PC-9 (cell line): ENCODE data around the gene DNAJC16. TPM values are rescaled to one million over a fixed set of nuclear protein-coding genes. Genes with fewer than 3 reads are reported as not detected.

Experiments
- BruUV-seq: library from RNA; stranded (reverse); fragments of 400-500 nt; replicated peaks from 2 replicates; lab custom pipeline; 2021; lab: Mats Ljungman, UMichigan
- CTCF ChIA-PET: fragments of 300-600 bp; sonication (Branson Sonifier 250); formaldehyde crosslinking; loops from one replicate; lab custom pipeline; 2022; ENCODE audit warnings: antibody characterized with exemption; lab: Charles Lee
- POLR2A ChIA-PET: fragments of 300-600 bp; sonication (Branson Sonifier 250); formaldehyde crosslinking; loops from one replicate; lab custom pipeline; 2022; ENCODE audit warnings: antibody characterized with exemption; ENCODE audit not compliant: unreplicated experiment; lab: Charles Lee
- DNase-seq, 2 experiments: peaks; one replicate each; pipeline versions ENCODE4 v3.0.0 to v3.0.0-alpha.2; 2015 to 2022; ENCODE audit warnings: mixed read lengths in 1 of 2
- H2AFZ ChIP-seq: fragments of 200-600 bp; sonication (generic); 2 replicates; pipeline ENCODE4 v1.8.1; 2017; ENCODE audit warnings: antibody characterized with exemption
- H3F3A ChIP-seq: fragments of 200-600 bp; sonication (generic); 2 replicates; pipeline ENCODE4 v1.8.1; 2017; ENCODE audit warnings: antibody characterized with exemption, mild to moderate bottlenecking, low read depth; ENCODE audit not compliant: insufficient read depth
- H3K27ac ChIP-seq: fragments of 200-600 bp; sonication (generic); 2 replicates; pipeline ENCODE4 v1.6.1; 2016; ENCODE audit warnings: mixed run types
- H3K27me3 ChIP-seq: fragments of 200-600 bp; sonication (generic); 2 replicates; pipeline ENCODE4 v1.6.1; 2016; ENCODE audit warnings: low read depth, mixed run types; ENCODE audit not compliant: insufficient read depth
- H3K36me3 ChIP-seq: fragments of 200-600 bp; sonication (generic); 2 replicates; pipeline ENCODE4 v1.6.1; 2016; ENCODE audit warnings: low read depth, mixed run types
- H3K4me1 ChIP-seq: fragments of 200-600 bp; sonication (generic); replicated peaks from 2 replicates; pipeline ENCODE4 v1.6.1; 2016; ENCODE audit warnings: mixed run types; ENCODE audit not compliant: insufficient read depth
- H3K4me2 ChIP-seq: fragments of 200-600 bp; sonication (generic); 2 replicates; pipeline ENCODE4 v1.6.1; 2017; ENCODE audit warnings: mixed run types
- H3K4me3 ChIP-seq: fragments of 200-600 bp; sonication (generic); 2 replicates; pipeline ENCODE4 v1.6.1; 2016; ENCODE audit warnings: mixed run types
- H3K79me2 ChIP-seq: fragments of 200-600 bp; sonication (generic); 2 replicates; pipeline ENCODE4 v1.6.1; 2017; ENCODE audit warnings: low read depth, mixed run types
- H3K9me2 ChIP-seq: fragments of 200-600 bp; sonication (generic); 2 replicates; pipeline ENCODE4 v1.8.1; 2017; ENCODE audit warnings: mild to moderate bottlenecking; ENCODE audit not compliant: insufficient read depth
- H3K9me3 ChIP-seq: fragments of 200-600 bp; sonication (generic); 2 replicates; pipeline ENCODE4 v1.8.1; 2016; ENCODE audit warnings: low read depth; ENCODE audit not compliant: insufficient read depth
- H4K20me1 ChIP-seq: fragments of 200-600 bp; sonication (generic); 2 replicates; pipeline ENCODE4 v1.8.1; 2017; ENCODE audit not compliant: insufficient read depth
- CTCF ChIP-seq: fragments of 200-600 bp; sonication (generic); conservative IDR thresholded peaks from 2 replicates; pipeline ENCODE4 v1.6.1; 2017; ENCODE audit warnings: mixed run types, antibody characterized with exemption, mild to moderate bottlenecking, moderate library complexity
- EZH2 ChIP-seq: fragments of 200-600 bp; sonication (generic); IDR thresholded peaks from 2 replicates; pipeline ENCODE4 v1.8.0; 2017; ENCODE audit warnings: antibody characterized with exemption, low read depth
- intact Hi-C: fragments of 100-400 bp; cut with micrococcal nuclease; formaldehyde crosslinking; loops from one replicate; pipeline ENCODE4 v1.10.0; 2022; ENCODE audit not compliant: unreplicated experiment
- total RNA-seq: library from RNA; stranded (reverse); gene quantifications from 2 replicates; pipeline ENCODE4 v1.2.3, GENCODE V29; 2021

The DNAJC16 gene
- total RNA-seq, 1 experiment from 2014 or later: 18.8 TPM

GRCh38 chr1:15571266-15571665, 44.6 kb downstream of the DNAJC16 start:
- no peaks in the 10 kb centered on the region for H3K9me2 ChIP-seq
- no peak overlapping the region for H3K4me2 ChIP-seq
- no peaks in the 10 kb centered on the region for H3K27me3 ChIP-seq
- no peaks in the 10 kb centered on the region for H3K36me3 ChIP-seq
- BruUV-seq: no TSS peak
- H3K27ac ChIP-seq: no peak overlapping the region
- intact Hi-C loops: no loop called here
- TF ChIP-seq EZH2: no peak
- TF ChIP-seq CTCF: no peak
- POLR2A ChIA-PET: no interaction called here
- H4K20me1 ChIP-seq: no peaks in the 10 kb centered on the region
- H3K4me1 ChIP-seq: no peaks in the 10 kb centered on the region
- H3K79me2 ChIP-seq: no peaks in the 10 kb centered on the region
- no peak for DNase-seq
- no peak overlapping the region for H2AFZ ChIP-seq
- H3K4me3 ChIP-seq: no peak overlapping the region
- no peaks in the 10 kb centered on the region for H3F3A ChIP-seq
- no peaks in the 10 kb centered on the region for H3K9me3 ChIP-seq
- CTCF ChIA-PET: no interaction called here

- no peak for TF ChIP-seq CTCF
- no peak for TF ChIP-seq EZH2
- Histone ChIP-seq H3K4me1 (no peaks in the 10 kb centered on the region), H3F3A (no peaks in the 10 kb centered on the region), H3K4me3 (no peak overlapping the region), H3K4me2 (no peak overlapping the region), H4K20me1 (no peaks in the 10 kb centered on the region), H3K36me3 (no peaks in the 10 kb centered on the region), H3K9me3 (no peaks in the 10 kb centered on the region), H3K27me3 (no peaks in the 10 kb centered on the region), H2AFZ (no peak overlapping the region), H3K27ac (no peak overlapping the region), H3K9me2 (no peaks in the 10 kb centered on the region), H3K79me2 (no peaks in the 10 kb centered on the region)
- DNase-seq: no peak
- no TSS peak for BruUV-seq
- ChIA-PET CTCF (no interaction called here), POLR2A (no interaction called here)
- intact Hi-C loops: no loop called here
Measured at GRCh38 chr1:15573477-15573876, 46.8 kb downstream of the DNAJC16 start.

GRCh38 chr1:15574741-15575140, 48.1 kb downstream of the DNAJC16 start:
- Histone ChIP-seq H3K4me3 (no peak overlapping the region), H3K4me2 (no peak overlapping the region), H3K9me2 (no peaks in the 10 kb centered on the region), H3F3A (no peaks in the 10 kb centered on the region), H3K27ac (no peak overlapping the region), H3K36me3 (no peaks in the 10 kb centered on the region), H3K27me3 (no peaks in the 10 kb centered on the region), H3K4me1 (no peaks in the 10 kb centered on the region), H3K79me2 (no peaks in the 10 kb centered on the region), H2AFZ (no peak overlapping the region), H3K9me3 (no peaks in the 10 kb centered on the region), H4K20me1 (no peaks in the 10 kb centered on the region)
- BruUV-seq: no TSS peak
- intact Hi-C loops: no loop called here
- no peak for DNase-seq
- ChIA-PET CTCF (no interaction called here), POLR2A (no interaction called here)
- TF ChIP-seq EZH2 (no peak), CTCF (no peak)
